K562 (cell line): ENCODE results near the gene RAMACL. TPM values are rescaled to one million over a fixed set of nuclear protein-coding genes. Genes with fewer than 3 reads are reported as not detected.

Experiments
- ATAC-seq: fragments of 200-7000 bp; cut with Tn5 transposase; 3 replicates; pipeline ENCODE4 v1.9.1; 2020; ENCODE audit warnings: moderate library complexity
- BruUV-seq: library from RNA; stranded (reverse); fragments of 400-500 nt; replicated peaks from 2 replicates; lab custom pipeline; 2021; lab: Mats Ljungman, UMichigan
- CTCF ChIA-PET: fragments of 300-600 bp; formaldehyde crosslinking; extraction: SDS; loops from one replicate; lab custom pipeline; 2021; ENCODE audit warnings: low intra/inter-chr PET ratio; lab: Yijun Ruan, JAX
- POLR2A ChIA-PET: fragments of 300-600, 350-650 bp; sonication (Branson Sonifier 250); formaldehyde crosslinking; extraction: SDS; loops from one replicate; lab custom pipeline; 2021; ENCODE audit warnings: antibody characterized with exemption, inconsistent platforms; lab: Yijun Ruan, JAX
- DNase-seq, 4 experiments: peaks; one replicate each; pipeline versions ENCODE4 v3.0.0 to v3.0.0-alpha.2; 2011 to 2018; ENCODE audit warnings: low spot score in 3 of 4, mixed read lengths in 3 of 4; ENCODE audit errors: extremely low read depth in 1 of 4
- FAIRE-seq: peaks from 2 replicates; lab custom pipeline; 2011; peaks lifted over from hg19 to GRCh38; lab: Jason Lieb, UNC
- H2AFZ ChIP-seq: 2 replicates; pipeline ENCODE4 v1.6.0; 2011; ENCODE audit warnings: low read depth, low read length, control low read depth, inconsistent platforms
- H3K27ac ChIP-seq: fragments of 200-600 bp; 3 replicates; pipeline ENCODE4 v1.8.0; 2011; ENCODE audit warnings: low read depth, mild to moderate bottlenecking, control low read depth, inconsistent platforms, low read length, moderate library complexity, mixed read lengths; ENCODE audit errors: extremely low read depth
- H3K27me3 ChIP-seq, 2 experiments: fragments of 300-600 bp in 1 of 2; 2 replicates in 1 of 2; 3 replicates in 1 of 2; pipeline versions ENCODE4 v1.6.0 to v1.8.0; 2011; ENCODE audit warnings: inconsistent platforms in 2 of 2, low read length in 2 of 2, mild to moderate bottlenecking in 1 of 2, mixed read lengths in 1 of 2, moderate library complexity in 1 of 2; ENCODE audit not compliant: control insufficient read depth in 2 of 2, insufficient read depth in 2 of 2
- H3K36me3 ChIP-seq: fragments of 300-600 bp; 3 replicates; pipeline ENCODE4 v1.8.0; 2011; ENCODE audit warnings: mild to moderate bottlenecking, low read length, inconsistent platforms; ENCODE audit not compliant: control insufficient read depth, insufficient read depth
- H3K4me1 ChIP-seq, 2 experiments: fragments of 200-600 bp in 1 of 2; replicated peaks in 1 of 2; 2 replicates in 1 of 2; 3 replicates in 1 of 2; pipeline versions ENCODE4 v1.5.1 to v1.8.0; 2011; ENCODE audit warnings: inconsistent platforms in 2 of 2, low read length in 2 of 2, mild to moderate bottlenecking in 1 of 2, mixed read lengths in 1 of 2, moderate library complexity in 1 of 2; ENCODE audit not compliant: control insufficient read depth in 2 of 2, insufficient read depth in 2 of 2
- H3K4me2 ChIP-seq: 2 replicates; pipeline ENCODE4 v1.6.1; 2011; ENCODE audit warnings: low read length, control low read depth, inconsistent platforms, mixed read lengths; ENCODE audit not compliant: insufficient read depth
- H3K4me3 ChIP-seq: fragments of 200-600 bp; sonication (generic), shearing (Covaris generic); 2 replicates; pipeline ENCODE4 v1.5.1; 2016; ENCODE audit warnings: control low read depth, inconsistent platforms
- H3K79me2 ChIP-seq: fragments of 200-600 bp; 3 replicates; pipeline ENCODE4 v1.8.0; 2011; ENCODE audit warnings: low read length, inconsistent platforms; ENCODE audit not compliant: control insufficient read depth, insufficient read depth
- H3K9ac ChIP-seq, 2 experiments: 2 replicates each; pipeline versions ENCODE4 v1.6.0 to v1.6.1; 2011; ENCODE audit warnings: low read depth in 2 of 2, low read length in 2 of 2, control low read depth in 1 of 2, inconsistent platforms in 1 of 2, mild to moderate bottlenecking in 1 of 2, mixed read lengths in 1 of 2; ENCODE audit not compliant: insufficient read depth in 1 of 2
- H3K9me1 ChIP-seq: one replicate; pipeline ENCODE4 v1.6.0; 2011; ENCODE audit warnings: inconsistent platforms, mild to moderate bottlenecking, low read length, moderate library complexity; ENCODE audit not compliant: control insufficient read depth, insufficient read depth
- H3K9me3 ChIP-seq: replicated peaks from 2 replicates; pipeline ENCODE4 v1.5.1; 2011; ENCODE audit warnings: low read depth, low read length, inconsistent platforms; ENCODE audit not compliant: control insufficient read depth, insufficient read depth
- H4K20me1 ChIP-seq: replicated peaks from 2 replicates; pipeline ENCODE4 v1.6.1; 2011; ENCODE audit warnings: low read length, inconsistent platforms, mixed read lengths; ENCODE audit not compliant: control insufficient read depth, insufficient read depth
- BDP1 ChIP-seq: IDR thresholded peaks from 3 replicates; pipeline ENCODE4 v1.6.1; 2011; ENCODE audit not compliant: insufficient read length, insufficient read depth
- CREM ChIP-seq: IDR thresholded peaks from 2 replicates; pipeline ENCODE4 v1.6.1; 2014; ENCODE audit warnings: antibody characterized with exemption, low read depth
- MBD2 ChIP-seq: sonication (generic); IDR thresholded peaks from 2 replicates; pipeline ENCODE4 v1.6.1; 2016; ENCODE audit warnings: low read depth, borderline replicate concordance
- RHOXF2B ChIP-seq: fragments of 250-450 bp; sonication (Bioruptor Pico); conservative IDR thresholded peaks from 2 replicates; pipeline ENCODE4 v1.5.1; 2021
- SMARCA4 ChIP-seq: fragments of 450-650 bp; IDR thresholded peaks from 2 replicates; pipeline ENCODE4 v1.6.1; 2016
- ZKSCAN3 ChIP-seq: fragments of 250-450 bp; sonication (Bioruptor Pico); IDR thresholded peaks from 2 replicates; pipeline ENCODE4 v1.4.0; 2020
- ZNF408 ChIP-seq: fragments of 250-450 bp; sonication (Bioruptor Pico); IDR thresholded peaks from 2 replicates; pipeline ENCODE4 v1.4.0; 2020; ENCODE audit warnings: low read depth, mild to moderate bottlenecking, moderate library complexity
- WGBS: fragments of 100-300 bp; shearing (Covaris generic); methylation state at CpG from one replicate; pipeline ENCODE4 v1.1.6; 2016; ENCODE audit warnings: low coverage, mixed read lengths; ENCODE audit not compliant: insufficient coverage; ENCODE audit errors: missing lambda C conversion rate; 5-methylcytosine and 5-hydroxymethylcytosine counted together
- in situ Hi-C: fragments of 300-500 bp; cut with MboI; formaldehyde crosslinking; loops from 4 replicates; pipeline ENCODE4 v1.15.0; 2018; ENCODE audit warnings: inconsistent platforms, mixed read lengths
- intact Hi-C: fragments of 100-400 bp; cut with micrococcal nuclease; formaldehyde crosslinking; loops from 2 replicates; pipeline ENCODE4 v1.14.2; 2022
- polyA plus RNA-seq, 8 experiments: library from polyadenylated mRNA; depleted of rRNA in 4 of 8; stranded (reverse) in 5 of 8; unstranded in 3 of 8; fragments of >200 nt; fragmentation: Nextera tagmentation in 2 of 8; fragmentation: Illumina TruSeq in 1 of 8; extraction: Ambion mirVana in 2 of 8; extraction: Trizol in 1 of 8; gene quantifications; 2 replicates each; pipeline versions ENCODE4 v1.2.1 to v1.2.3, GENCODE V29; 2011 to 2014; ENCODE audit warnings: inconsistent platforms in 1 of 8, missing spikeins in 1 of 8
- total RNA-seq, 7 experiments: library from RNA; depleted of rRNA in 6 of 7; stranded (reverse); fragments of >200 nt in 6 of 7; fragmentation: Illumina TruSeq in 2 of 7; extraction: Trizol in 2 of 7; gene quantifications; 2 replicates each; pipeline versions ENCODE4 v1.2.1 to v1.2.3, GENCODE V29; 2011 to 2021; ENCODE audit warnings: low replicate concordance in 1 of 7

The RAMACL gene
- total and polyA plus RNA-seq, 9 of the 15 experiments (the other 6 are each of a cell fraction or from before 2014, with no cell fraction given), result 0.11 to 1.7 (median 0.41) TPM; not detected in 1

DNA sequence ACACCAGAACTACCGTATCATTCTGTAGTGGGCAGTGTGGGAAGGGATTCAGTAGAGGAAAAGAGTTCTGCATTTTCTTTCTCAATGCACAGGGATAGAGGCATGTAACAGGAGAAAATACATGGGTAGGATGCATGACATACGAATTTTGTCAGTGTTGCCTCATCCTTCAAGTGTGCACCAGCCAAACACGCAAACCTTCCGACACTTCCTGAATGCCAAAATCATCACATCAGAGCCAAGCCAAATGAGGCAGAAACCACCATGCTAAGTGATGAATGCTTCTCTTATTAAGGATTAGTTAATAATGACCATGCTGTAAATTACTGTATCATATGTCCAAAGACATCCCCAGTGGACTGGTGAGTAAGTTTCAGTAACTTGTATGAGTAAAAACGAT lies 27.3 kb downstream of the RAMACL start (continued):
- TF ChIP-seq CREM (no peak), BDP1 (no peak), SMARCA4 (no peak), ZKSCAN3 (CRISPR knock-in tag) (no peak)
- TF ChIP-seq, all 486 proteins: peak for 0

DNA sequence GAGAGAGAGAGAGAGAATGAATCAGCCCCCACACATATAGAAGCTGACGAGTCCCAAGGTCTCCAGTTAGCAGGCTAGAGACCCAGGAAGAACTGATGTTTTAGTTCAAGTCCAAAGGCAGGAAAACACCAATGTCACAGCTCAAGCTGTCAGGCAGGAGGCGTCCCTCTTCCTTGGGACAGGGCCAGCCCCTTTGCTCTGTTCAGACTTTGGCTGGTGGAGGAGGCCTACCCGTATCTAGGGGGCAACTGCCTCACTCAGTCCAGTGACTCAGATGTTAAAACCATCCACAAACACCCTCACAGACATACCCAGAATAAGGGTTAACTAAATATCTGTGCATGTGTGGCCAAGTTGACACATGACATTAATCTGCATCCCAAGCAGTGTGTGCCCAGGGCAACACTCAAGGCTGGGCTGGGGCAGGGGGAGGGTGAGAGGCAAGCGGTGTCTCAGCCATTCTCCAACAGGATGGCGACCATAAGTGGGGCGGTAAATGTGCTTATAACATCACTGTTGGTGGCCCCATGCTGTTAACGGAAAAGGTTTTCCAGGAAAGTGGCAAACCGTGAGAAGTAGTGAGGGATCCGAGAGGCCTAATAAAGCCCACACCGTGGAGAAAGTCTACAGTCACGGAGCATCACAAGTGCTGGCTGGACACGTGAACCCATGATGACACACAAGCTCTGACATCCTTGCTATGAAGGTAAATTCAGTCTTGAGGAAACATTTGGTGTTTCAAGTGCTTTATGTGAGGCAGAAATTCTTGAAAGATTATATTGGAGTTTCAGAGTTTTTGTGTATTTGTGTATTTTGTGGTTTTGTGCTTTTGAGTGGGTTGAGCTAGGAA lies 28.1 kb downstream of the RAMACL start:
- DNase-seq, result no peak
- ChIA-PET POLR2A (no interaction called here), CTCF (no interaction called here)
- H4K20me1 ChIP-seq, result no peaks in the 10 kb centered on the region; the same call in 1 of the 2 replicates
- TF ChIP-seq ZNF408 (CRISPR knock-in tag), result no peak
- TF ChIP-seq RHOXF2B (CRISPR knock-in tag), result no peak
- TF ChIP-seq MBD2, result no peak
- peaks cover 0 to 3% of the 10 kb centered on the region in 2 experiments; a peak in 1 of 5 replicates for H3K4me1 ChIP-seq
- H3K36me3 ChIP-seq, result no peaks in the 10 kb centered on the region
- FAIRE-seq, result no peak
- no peaks in the 10 kb centered on the region for H3K9me1 ChIP-seq
- no peak overlapping the region for H3K9ac ChIP-seq
- H3K27ac ChIP-seq, result no peak overlapping the region
- WGBS, result 1% methylated on average over 12 of the region's 12 CpGs
- in situ Hi-C loops (no loop called here), intact Hi-C loops (no loop called here)
- no peak overlapping the region for H2AFZ ChIP-seq
- no peak for ATAC-seq
- H3K4me3 ChIP-seq, result no peak overlapping the region
- no TSS peak for BruUV-seq
- no peaks in the 10 kb centered on the region for H3K79me2 ChIP-seq
- H3K27me3 ChIP-seq, result peaks cover 42 to 68% of the 10 kb centered on the region in 2 experiments
- H3K4me2 ChIP-seq, result no peak overlapping the region
- no peaks in the 10 kb centered on the region for H3K9me3 ChIP-seq
